Loucy (cell line): ENCODE data around the gene TOPBP1.

Experiments
- EZH2phosphoT487 ChIP-seq: fragments of 200-600 bp; IDR thresholded peaks from 2 replicates; pipeline ENCODE4 v1.6.1; 2018; ENCODE audit warnings: antibody characterized with exemption, mild to moderate bottlenecking, moderate library complexity, borderline replicate concordance
- TF ChIP-seq, protein P1 (sequence below): fragments of 200-600 bp; sonication (generic); conservative IDR thresholded peaks from 2 replicates; pipeline ENCODE4 v1.5.1; 2014; ENCODE audit warnings: mild to moderate bottlenecking, antibody characterized with exemption, low read length

DNA sequence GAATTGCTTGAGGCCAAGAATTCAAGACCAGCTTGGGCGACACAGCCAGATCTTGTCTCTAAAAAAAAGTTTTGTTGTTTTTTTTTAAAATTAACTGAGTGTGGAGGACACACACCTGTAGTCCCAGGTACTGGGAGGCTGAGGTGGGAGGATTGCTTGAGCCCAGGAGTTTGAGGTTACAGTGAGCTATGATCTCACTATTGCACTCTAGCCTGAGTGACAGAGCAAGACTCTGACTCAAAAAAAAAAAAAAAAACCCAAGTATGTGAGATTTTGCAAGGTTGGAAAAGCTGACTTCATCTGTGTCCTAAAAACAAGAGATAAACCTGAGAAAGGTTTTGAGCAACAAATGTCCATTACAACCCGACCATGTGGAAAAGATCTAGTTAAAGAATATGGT is 5.4 kb upstream of the TOPBP1 start:
- TF ChIP-seq, protein P1, sequence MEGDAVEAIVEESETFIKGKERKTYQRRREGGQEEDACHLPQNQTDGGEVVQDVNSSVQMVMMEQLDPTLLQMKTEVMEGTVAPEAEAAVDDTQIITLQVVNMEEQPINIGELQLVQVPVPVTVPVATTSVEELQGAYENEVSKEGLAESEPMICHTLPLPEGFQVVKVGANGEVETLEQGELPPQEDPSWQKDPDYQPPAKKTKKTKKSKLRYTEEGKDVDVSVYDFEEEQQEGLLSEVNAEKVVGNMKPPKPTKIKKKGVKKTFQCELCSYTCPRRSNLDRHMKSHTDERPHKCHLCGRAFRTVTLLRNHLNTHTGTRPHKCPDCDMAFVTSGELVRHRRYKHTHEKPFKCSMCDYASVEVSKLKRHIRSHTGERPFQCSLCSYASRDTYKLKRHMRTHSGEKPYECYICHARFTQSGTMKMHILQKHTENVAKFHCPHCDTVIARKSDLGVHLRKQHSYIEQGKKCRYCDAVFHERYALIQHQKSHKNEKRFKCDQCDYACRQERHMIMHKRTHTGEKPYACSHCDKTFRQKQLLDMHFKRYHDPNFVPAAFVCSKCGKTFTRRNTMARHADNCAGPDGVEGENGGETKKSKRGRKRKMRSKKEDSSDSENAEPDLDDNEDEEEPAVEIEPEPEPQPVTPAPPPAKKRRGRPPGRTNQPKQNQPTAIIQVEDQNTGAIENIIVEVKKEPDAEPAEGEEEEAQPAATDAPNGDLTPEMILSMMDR = no peak
- no peak for TF ChIP-seq EZH2phosphoT487
